Measurements from ENCODE around the gene TMEM263.

DNA sequence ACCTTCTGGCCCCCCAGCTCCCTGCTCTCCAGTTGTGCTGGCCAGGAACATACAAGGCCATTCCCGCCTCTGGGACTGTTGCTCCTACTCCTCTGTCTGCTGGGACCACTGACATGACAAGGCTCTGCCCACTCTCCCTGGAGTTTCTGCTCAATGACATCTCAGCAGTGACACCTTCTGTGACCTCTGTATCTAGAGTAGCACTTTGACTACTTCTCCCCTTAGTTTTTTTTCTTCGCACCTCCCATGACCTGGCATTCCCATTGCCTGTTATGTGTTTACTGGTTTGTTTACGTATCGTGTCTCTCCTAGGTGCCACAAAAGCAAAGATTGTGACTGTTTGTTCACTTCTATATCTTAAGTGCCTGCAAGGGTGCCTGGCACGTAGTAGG, 40.1 kb upstream of the TMEM263 start:
- TF ChIP-seq, protein P1, sequence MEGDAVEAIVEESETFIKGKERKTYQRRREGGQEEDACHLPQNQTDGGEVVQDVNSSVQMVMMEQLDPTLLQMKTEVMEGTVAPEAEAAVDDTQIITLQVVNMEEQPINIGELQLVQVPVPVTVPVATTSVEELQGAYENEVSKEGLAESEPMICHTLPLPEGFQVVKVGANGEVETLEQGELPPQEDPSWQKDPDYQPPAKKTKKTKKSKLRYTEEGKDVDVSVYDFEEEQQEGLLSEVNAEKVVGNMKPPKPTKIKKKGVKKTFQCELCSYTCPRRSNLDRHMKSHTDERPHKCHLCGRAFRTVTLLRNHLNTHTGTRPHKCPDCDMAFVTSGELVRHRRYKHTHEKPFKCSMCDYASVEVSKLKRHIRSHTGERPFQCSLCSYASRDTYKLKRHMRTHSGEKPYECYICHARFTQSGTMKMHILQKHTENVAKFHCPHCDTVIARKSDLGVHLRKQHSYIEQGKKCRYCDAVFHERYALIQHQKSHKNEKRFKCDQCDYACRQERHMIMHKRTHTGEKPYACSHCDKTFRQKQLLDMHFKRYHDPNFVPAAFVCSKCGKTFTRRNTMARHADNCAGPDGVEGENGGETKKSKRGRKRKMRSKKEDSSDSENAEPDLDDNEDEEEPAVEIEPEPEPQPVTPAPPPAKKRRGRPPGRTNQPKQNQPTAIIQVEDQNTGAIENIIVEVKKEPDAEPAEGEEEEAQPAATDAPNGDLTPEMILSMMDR (conservative IDR thresholded peaks at IDR 0.05; ENCODE audit: low read length), result no peak
- TF ChIP-seq EZH2phosphoT487 (IDR thresholded peaks at IDR 0.05; ENCODE audit: borderline replicate concordance, low read depth, low read length), result no peak

Measured in OCI-LY7 (cell line).